ENCODE data around the gene MAMDC4.
"Not testable (repeated sequence)": the region's sequence is repeated elsewhere in the genome, so short reads cannot be mapped to it uniquely, and the experiment has no call there.

The MAMDC4 gene

GRCh38 chr9:136824496-136825225 lies 27.5 kb upstream of the MAMDC4 start:
- FAIRE-seq (no peak), DNase-seq (ENCODE audit: low spot score) (no peak)

DNA sequence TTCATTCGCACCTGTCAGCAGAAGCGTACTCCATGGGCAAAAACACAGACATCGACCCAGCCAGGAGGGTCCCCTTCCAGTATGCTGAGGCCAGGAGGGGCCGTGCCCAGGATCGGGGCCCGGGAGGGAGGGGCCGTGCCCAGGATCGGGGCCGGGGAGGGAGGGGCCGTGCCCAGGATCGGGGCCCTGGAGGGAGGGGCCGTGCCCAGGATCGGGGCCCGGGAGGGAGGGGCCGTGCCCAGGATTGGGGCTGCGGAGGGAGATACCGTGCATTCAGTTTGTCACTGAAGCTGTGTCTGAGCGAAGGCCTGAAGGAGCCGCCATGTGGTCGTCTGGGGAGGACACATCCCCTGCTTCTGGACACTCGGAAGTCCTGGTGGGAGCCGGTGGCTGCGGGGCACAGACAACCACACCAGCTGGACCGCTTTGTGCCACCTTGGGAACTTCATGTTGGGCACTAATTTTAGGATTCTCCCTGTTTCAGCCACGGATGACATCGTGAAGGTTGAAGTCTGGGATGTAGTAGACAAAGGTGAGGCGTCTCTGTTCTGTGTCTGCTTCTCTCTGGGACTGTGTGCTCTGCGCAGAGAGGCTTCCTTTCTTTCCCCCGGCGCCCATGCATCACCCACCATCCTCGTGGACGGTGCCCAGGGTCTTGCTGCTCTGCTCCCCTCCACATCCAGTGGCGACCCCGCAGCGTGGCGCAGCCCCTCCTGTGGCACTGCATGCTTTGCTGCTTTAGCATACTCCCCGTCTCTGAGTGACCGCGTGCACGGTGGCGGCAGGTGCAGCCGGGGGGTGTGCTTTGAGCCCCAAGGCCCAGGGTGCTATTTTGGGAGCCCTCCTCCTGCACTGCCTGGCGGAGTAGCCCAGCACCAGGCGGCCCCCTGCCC lies 26.6 kb upstream of the MAMDC4 start:
- FAIRE-seq = no peak
- DNase-seq (ENCODE audit: low spot score) = no peak

GRCh38 chr9:136826188-136826541 lies 26.0 kb upstream of the MAMDC4 start:
- DNase-seq (ENCODE audit: low spot score) (no peak), FAIRE-seq (no peak)

DNA sequence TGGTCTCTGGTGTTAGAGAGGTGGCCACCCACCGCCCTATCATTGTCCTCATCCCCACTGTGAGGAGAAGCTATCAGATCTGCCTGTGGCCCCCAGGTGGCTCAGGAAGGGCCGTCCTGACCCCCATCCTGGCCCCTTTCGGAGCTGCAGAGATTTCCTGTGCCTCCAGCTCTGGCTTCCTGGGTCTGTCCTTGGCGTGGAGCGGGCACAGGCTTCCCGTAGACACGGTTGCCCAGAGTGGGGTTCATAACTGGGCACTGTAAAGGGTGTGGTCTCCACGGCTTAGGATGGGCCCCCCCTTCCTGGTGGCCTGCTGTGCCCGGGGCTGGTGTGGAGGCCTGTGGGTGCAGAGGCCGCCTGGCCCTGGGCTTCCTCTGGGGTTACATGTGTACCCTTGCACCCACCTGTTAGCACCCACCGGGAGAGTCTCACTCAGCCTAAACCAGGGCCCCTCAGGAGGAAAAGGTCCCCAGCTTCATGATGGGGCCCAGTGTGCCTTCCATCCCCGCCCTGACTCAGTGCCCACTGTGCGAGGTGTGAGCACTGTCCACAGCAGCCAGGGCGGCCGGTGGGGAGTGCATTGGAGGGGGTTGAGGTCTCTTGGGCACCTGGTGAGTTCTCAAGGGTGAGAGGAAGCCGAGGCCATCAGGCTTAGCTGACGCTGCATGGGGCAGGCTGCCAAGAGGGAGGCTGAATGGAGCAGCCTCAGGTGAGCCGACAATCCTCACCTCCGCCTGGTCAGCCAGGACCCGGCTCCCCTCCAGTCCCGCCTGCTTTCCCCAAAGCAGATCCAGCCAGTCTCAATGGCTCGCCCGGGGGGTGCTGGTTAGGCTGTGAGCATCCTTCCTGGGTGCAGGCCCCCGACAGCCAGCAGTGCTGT lies 25.2 kb upstream of the MAMDC4 start:
- no peak for DNase-seq (ENCODE audit: low spot score)
- no peak for FAIRE-seq

- FAIRE-seq (no peak), DNase-seq (ENCODE audit: low spot score) (no peak)
These were observed 24.2 kb upstream of the MAMDC4 start for GRCh38 chr9:136827794-136828473.

DNA sequence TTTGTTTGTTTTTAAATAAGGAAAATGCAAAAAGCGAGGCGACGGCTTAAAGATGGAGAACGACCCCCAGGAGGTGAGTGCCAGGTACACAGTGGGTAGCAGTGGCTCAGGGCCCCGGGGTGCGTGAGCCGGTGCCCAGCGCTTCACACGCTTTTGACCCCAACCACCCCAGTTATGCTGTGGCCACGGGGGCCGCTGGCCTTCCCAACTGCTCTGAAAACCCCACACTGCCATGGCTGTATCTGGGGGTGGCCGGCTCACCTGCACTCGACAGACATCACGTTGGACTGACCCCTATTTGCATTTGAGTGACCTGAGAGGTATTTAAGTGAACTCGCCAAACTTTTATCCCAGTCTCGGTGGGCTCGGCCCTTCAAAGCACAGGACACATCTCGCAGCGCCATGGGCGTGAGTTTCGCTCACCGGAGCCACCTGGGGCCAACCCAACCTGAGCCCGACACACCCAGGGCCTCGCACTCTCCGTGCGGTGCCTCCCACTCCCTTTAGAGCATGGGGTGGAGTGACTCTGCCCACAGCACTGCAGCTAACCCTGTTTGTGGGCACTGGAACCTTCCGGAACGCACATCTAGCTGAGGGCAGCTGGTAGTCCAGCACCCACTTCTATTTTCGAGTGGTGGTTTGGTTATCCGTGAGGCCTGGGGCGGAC lies 23.5 kb upstream of the MAMDC4 start:
- DNase-seq (ENCODE audit: low spot score) (no peak), FAIRE-seq (no peak)

- FAIRE-seq = no peak
These were observed 22.7 kb upstream of the MAMDC4 start for GRCh38 chr9:136829412-136829811.

DNA sequence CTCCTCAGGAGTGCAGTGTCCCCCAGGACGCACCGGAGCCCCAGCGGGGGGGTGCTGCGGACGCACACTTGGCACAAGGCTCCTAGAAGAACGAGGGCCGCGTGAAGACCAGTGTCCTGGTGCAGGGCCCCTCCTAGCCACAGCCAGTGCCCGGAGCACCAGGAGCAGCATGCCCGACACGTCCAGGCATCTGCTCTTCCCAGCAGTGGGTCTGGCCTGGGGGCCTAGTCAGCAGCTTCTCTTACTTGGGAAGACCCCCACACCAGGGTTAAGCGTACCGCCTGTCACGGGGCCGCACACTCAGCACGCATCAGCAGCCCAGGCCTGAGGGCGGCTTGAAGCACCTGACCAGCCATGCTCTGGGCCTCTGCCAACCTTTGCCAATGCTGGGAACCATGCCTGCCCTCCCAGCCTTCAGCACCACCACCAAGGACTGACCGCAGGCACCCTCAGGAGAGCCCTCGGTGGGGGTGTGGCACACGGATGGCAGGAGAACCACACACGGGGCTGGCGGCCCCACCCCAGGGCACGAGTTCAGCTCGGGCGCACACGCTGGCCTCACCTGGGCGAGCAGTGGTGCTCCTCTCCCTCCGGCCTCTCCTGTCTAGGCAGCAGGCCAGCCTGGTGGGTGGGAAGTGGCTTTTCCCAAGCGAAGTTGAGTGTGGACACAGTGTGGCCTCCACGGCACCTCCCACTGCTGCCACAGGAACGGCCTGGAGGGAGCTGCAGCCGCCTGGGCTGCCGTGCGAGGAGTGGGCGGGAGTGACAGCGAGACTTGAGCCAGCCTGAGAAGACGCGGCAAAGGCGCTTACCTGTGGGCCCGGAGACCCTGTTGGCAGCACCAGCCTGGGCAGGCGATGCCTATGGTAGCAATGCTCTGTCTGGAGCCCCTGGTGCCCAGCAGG lies 21.9 kb upstream of the MAMDC4 start:
- FAIRE-seq (no peak), DNase-seq (ENCODE audit: low spot score) (no peak)

More at GRCh38 chr9:136829412-136829811, 22.7 kb upstream of the MAMDC4 start:
- DNase-seq (ENCODE audit: low spot score) = no peak

GRCh38 chr9:136831002-136831719 lies 21.0 kb upstream of the MAMDC4 start:
- FAIRE-seq (no peak), DNase-seq (ENCODE audit: low spot score) (no peak)

DNA sequence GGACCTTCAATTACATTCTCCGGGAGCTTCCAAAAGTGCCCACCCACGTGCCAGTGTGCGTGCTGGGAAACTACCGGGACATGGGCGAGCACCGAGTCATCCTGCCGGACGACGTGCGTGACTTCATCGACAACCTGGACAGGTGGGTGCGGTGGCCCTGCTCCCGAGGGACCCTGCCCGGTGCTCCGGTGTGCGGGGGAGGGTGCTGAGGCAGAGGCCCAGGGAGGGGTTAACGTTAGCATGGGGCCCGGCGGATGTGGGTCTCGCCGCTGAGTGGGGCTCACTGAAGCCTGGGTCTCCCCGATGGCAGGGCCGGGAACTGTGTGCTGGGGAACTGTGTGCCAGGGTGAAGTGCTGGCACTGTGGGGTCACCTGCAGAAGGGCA lies 20.4 kb upstream of the MAMDC4 start:
- DNase-seq (ENCODE audit: low spot score) (no peak), FAIRE-seq (no peak)

DNA sequence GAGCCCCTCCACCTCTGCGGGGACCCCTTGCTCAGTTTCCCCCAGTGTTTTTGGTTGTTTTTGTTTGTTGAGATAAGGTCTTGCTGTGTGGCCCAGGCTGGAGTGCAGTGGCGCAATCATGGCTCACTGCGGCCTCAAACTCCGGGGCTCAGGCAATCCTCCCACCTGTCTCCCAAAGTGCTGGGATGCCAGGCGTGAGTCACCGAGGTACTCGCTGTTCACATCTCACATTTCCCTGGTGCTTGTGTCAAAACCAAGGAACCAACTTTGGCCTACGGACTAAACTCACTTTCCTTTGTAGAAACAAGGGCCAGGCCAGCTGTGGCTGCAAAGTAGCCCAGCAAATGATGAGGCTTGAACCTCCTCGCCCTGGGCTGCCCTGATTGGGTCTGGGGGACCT lies 19.6 kb upstream of the MAMDC4 start:
- DNase-seq (ENCODE audit: low spot score) (no peak), FAIRE-seq (no peak)

DNA sequence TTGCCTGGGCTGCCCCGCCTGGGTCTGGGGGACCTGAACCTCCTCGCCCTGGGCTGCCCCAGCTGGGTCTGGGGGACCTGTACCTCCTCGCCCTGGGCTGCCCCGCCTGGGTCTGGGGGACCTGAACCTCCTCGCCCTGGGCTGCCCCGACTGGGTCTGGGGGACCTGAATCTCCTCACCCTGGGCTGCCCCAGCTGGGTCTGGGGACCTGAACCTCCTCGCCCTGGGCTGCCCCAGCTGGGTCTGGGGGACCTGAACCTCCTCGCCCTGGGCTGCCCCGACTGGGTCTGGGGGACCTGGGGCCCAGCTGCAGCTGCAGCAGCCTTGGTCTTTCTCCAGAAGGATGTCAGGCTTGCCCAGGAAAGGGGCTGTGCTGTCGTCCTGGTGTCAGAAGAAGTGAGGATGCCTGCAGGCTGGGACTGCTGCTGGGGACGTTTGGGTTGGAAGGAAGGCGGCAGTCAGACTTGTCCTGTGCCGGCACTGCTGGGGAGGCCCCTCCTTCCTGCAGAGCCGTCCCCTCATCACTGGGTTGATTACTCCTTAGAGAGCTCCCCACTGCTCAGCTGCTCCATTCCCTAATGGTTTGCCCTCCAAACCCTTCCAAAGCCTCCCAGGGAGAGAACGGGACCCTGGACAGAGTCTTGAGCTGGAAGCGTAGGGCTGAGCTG lies 18.6 kb upstream of the MAMDC4 start:
- DNase-seq (ENCODE audit: low spot score); FAIRE-seq: not testable (repeated sequence)

GRCh38 chr9:136835162-136835931 lies 16.8 kb upstream of the MAMDC4 start:
- FAIRE-seq (no peak), DNase-seq (ENCODE audit: low spot score) (no peak)

DNA sequence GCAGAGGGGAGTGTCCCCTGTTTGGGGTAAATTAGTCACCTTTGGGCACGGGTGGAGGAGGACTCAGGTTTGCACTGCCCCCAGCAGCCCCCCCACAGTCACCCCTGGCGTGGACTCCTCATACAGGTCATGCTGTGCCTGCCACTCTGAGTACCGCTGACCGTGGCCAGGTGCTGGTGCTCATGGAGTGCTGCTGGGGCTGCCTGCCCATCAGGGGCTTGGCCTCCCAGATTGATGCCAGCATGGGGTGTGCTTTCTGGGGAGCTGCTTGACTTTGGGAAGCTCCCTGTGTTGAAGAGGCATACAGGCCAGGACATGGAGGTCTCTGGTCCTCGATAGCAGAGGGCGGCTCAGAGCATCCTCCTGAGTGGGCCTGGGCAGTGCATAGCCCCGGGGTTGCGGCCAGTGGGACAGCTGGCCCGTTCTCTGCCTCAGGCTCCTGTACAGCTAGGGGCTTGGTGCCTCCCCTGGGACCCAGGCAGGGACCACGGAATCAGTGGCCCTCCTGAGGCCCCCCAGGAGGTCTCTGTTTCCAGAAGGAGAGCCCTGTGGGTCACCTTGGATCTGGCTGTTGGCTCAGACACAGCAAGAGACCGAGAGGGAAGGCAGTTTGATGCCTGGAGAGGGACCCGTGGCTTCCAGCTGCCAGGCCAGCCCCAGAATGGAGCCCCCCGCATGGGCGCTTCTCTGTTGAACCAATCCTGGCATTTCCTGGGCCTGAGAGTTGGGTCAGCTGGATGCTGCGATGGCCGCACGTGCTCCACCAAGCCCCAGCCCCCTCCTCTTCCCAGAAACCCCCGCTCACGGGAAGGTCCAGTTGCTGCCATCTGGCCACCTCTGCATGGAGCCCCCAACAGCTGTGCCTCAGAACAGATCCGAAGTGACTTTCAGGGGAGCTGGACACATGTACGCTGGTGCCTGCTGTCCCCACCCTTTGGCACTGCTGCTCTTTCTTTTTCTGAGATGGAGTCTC lies 15.9 kb upstream of the MAMDC4 start:
- FAIRE-seq (no peak), DNase-seq (ENCODE audit: low spot score) (no peak)

DNA sequence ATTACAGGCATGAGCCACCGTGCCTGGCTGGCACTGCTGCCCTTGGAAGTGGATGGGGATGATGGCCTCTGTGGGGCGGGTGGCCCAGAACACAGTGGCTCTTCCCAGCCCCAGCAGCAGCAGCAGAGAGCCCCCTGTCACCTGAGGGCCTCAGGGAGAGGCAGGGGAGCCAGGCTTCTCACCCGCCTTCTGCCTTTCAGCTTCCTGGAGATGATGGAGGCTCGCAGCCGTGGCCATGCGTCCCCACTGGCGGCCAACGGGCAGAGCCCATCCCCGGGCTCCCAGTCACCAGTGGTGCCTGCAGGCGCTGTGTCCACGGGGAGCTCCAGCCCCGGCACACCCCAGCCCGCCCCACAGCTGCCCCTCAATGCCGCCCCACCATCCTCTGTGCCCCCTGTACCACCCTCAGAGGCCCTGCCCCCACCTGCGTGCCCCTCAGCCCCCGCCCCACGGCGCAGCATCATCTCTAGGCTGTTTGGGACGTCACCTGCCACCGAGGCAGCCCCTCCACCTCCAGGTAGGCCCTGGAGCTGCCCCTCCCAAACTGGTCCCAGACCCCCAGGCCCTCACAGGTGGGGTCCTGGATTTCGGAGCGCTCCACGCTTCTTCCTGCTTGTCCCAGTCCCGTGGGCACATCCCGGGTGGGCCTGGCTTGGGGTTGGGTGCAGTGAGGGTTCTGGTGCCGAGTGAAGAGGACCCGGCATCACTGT lies 14.8 kb upstream of the MAMDC4 start:
- FAIRE-seq (no peak), DNase-seq (ENCODE audit: low spot score) (no peak)

DNA sequence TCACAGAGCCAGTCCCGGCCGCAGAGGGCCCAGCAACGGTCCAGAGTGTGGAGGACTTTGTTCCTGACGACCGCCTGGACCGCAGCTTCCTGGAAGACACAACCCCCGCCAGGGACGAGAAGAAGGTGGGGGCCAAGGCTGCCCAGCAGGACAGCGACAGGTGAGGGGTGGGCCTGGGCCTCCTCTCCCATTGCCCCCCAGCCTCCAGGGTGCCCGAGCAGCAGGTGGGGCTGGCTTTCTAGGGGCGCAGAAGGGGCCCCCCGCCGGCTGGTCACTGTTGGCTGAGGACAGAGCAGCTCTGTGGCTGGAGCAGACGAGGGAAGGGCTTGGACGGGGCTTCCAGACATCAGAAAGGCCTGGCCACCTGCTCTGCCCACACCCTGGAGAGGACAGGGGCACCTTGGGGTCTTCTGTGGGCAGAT lies 14.3 kb upstream of the MAMDC4 start:
- FAIRE-seq; DNase-seq (ENCODE audit: low spot score): not testable (repeated sequence)

All from RCC 7860 (cell line).